HepG2 (cell line): ENCODE measurements around the gene LDLRAP1.

ENCODE experiments used
- CBX2 ChIP-seq, 2 experiments: fragments of 200-600 bp in 1 of 2; sonication (generic); formaldehyde crosslinking in 1 of 2; IDR thresholded peaks; 2 replicates each; pipeline versions ENCODE4 v1.7.0 to v1.8.1; 2018 to 2022; ENCODE audit warnings: low read depth in 2 of 2, low read length in 1 of 2, mild to moderate bottlenecking in 1 of 2, missing genetic modification reagents in 1 of 2
- PHB2 ChIP-seq: fragments of 450-650 bp; IDR thresholded peaks from 2 replicates; pipeline ENCODE4 v1.6.1; 2018; ENCODE audit not compliant: partially characterized antibody
- SRF ChIP-seq: IDR thresholded peaks from 2 replicates; pipeline ENCODE4 v1.6.1; 2011; ENCODE audit warnings: mild to moderate bottlenecking, low read depth, low read length, moderate library complexity
- SUZ12 ChIP-seq: fragments of 150-350 bp; IDR thresholded peaks from 2 replicates; pipeline ENCODE4 v1.6.1; 2014; ENCODE audit warnings: low read depth, low read length
- TMF1 ChIP-seq: sonication (generic); formaldehyde crosslinking; IDR thresholded peaks from 2 replicates; pipeline ENCODE4 v1.8.1; 2022; ENCODE audit warnings: low read depth, missing genetic modification reagents
- ZBTB1 ChIP-seq: sonication (generic); formaldehyde crosslinking; IDR thresholded peaks from 2 replicates; pipeline ENCODE4 v1.4.0; 2020; ENCODE audit warnings: missing genetic modification reagents, borderline replicate concordance
- ZNF644 ChIP-seq: IDR thresholded peaks from 2 replicates; pipeline ENCODE4 v1.6.1; 2016; ENCODE audit warnings: low read depth
- ZNF816 ChIP-seq: sonication (generic); formaldehyde crosslinking; IDR thresholded peaks from 2 replicates; pipeline ENCODE4 v1.8.0; 2022; ENCODE audit warnings: missing genetic modification reagents, mild to moderate bottlenecking, borderline replicate concordance
- TF ChIP-seq, protein P1 (sequence below): sonication (generic); formaldehyde crosslinking; IDR thresholded peaks from 2 replicates; pipeline ENCODE4 v1.5.0; 2020; ENCODE audit warnings: mild to moderate bottlenecking, missing genetic modification reagents, borderline replicate concordance
- TF ChIP-seq, protein P2 (sequence below): sonication (generic); formaldehyde crosslinking; IDR thresholded peaks from 2 replicates; pipeline ENCODE4 v1.4.0; 2020; ENCODE audit warnings: missing genetic modification reagents; ENCODE audit errors: not compliant biosample characterization
- TF ChIP-seq, protein P3 (sequence below): sonication (generic); formaldehyde crosslinking; conservative IDR thresholded peaks from 2 replicates; pipeline ENCODE4 v1.4.0; 2020; ENCODE audit warnings: missing genetic modification reagents
- TF ChIP-seq, protein P4 (sequence below), 2 experiments: sonication (generic) in 1 of 2; formaldehyde crosslinking in 1 of 2; IDR thresholded peaks; 2 replicates each; pipeline versions ENCODE4 v1.4.0 to v1.6.1; 2018 to 2020; ENCODE audit warnings: missing genetic modification reagents in 2 of 2, borderline replicate concordance in 1 of 2, low read depth in 1 of 2, mild to moderate bottlenecking in 1 of 2, missing biosample characterization in 1 of 2

DNA sequence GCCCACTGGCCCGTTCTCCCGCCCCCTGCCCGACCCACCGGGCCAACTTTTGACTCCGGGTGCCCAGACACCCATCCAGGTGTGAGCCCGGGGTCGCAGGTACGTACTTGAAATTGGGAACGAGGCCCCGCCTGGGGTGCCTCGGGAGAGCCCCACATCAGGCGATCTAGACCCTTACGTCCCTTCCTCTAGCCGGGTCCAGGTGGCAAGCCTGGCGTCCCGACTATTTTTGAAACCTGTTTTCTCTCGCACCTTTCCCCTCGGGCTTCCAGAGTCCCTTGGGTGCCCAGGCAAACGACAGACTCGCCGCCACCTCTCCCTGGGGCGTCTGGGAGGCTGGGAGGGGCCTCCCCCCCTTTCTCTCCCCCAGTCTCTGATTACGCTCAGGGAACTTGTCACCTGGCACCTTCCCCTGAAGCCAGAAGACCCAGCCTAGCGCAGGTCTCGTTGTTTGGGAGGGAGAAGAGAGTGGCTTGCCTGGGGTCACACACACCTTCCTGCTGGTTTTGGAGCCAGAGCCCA, 898 bp downstream of the LDLRAP1 start:
- no peak for TF ChIP-seq ZNF816 (CRISPR knock-in tag)
- no peak for TF ChIP-seq ZNF644 (CRISPR knock-in tag)
- TF ChIP-seq, protein P1, sequence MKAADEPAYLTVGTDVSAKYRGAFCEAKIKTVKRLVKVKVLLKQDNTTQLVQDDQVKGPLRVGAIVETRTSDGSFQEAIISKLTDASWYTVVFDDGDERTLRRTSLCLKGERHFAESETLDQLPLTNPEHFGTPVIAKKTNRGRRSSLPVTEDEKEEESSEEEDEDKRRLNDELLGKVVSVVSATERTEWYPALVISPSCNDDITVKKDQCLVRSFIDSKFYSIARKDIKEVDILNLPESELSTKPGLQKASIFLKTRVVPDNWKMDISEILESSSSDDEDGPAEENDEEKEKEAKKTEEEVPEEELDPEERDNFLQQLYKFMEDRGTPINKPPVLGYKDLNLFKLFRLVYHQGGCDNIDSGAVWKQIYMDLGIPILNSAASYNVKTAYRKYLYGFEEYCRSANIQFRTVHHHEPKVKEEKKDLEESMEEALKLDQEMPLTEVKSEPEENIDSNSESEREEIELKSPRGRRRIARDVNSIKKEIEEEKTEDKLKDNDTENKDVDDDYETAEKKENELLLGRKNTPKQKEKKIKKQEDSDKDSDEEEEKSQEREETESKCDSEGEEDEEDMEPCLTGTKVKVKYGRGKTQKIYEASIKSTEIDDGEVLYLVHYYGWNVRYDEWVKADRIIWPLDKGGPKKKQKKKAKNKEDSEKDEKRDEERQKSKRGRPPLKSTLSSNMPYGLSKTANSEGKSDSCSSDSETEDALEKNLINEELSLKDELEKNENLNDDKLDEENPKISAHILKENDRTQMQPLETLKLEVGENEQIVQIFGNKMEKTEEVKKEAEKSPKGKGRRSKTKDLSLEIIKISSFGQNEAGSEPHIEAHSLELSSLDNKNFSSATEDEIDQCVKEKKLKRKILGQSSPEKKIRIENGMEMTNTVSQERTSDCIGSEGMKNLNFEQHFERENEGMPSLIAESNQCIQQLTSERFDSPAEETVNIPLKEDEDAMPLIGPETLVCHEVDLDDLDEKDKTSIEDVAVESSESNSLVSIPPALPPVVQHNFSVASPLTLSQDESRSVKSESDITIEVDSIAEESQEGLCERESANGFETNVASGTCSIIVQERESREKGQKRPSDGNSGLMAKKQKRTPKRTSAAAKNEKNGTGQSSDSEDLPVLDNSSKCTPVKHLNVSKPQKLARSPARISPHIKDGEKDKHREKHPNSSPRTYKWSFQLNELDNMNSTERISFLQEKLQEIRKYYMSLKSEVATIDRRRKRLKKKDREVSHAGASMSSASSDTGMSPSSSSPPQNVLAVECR (CRISPR knock-in tag), result no peak
- TF ChIP-seq, protein P2, sequence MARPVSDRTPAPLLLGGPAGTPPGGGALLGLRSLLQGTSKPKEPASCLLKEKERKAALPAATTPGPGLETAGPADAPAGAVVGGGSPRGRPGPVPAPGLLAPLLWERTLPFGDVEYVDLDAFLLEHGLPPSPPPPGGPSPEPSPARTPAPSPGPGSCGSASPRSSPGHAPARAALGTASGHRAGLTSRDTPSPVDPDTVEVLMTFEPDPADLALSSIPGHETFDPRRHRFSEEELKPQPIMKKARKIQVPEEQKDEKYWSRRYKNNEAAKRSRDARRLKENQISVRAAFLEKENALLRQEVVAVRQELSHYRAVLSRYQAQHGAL (CRISPR knock-in tag), result no peak
- no peak for TF ChIP-seq TMF1
- TF ChIP-seq, protein P3, sequence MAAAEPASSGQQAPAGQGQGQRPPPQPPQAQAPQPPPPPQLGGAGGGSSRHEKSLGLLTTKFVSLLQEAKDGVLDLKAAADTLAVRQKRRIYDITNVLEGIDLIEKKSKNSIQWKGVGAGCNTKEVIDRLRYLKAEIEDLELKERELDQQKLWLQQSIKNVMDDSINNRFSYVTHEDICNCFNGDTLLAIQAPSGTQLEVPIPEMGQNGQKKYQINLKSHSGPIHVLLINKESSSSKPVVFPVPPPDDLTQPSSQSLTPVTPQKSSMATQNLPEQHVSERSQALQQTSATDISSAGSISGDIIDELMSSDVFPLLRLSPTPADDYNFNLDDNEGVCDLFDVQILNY (CRISPR knock-in tag), result no peak
- TF ChIP-seq SRF, result no peak
- TF ChIP-seq, protein P4, sequence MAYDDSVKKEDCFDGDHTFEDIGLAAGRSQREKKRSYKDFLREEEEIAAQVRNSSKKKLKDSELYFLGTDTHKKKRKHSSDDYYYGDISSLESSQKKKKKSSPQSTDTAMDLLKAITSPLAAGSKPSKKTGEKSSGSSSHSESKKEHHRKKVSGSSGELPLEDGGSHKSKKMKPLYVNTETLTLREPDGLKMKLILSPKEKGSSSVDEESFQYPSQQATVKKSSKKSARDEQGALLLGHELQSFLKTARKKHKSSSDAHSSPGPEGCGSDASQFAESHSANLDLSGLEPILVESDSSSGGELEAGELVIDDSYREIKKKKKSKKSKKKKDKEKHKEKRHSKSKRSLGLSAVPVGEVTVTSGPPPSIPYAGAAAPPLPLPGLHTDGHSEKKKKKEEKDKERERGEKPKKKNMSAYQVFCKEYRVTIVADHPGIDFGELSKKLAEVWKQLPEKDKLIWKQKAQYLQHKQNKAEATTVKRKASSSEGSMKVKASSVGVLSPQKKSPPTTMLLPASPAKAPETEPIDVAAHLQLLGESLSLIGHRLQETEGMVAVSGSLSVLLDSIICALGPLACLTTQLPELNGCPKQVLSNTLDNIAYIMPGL (CRISPR knock-in tag; IDR thresholded peaks at IDR 0.05; ENCODE audit: borderline replicate concordance in 1 of 2, low read depth in 1 of 2), result no peak; a peak in 1 of 4 replicates
- TF ChIP-seq ZBTB1 (CRISPR knock-in tag), result no peak
- no peak for TF ChIP-seq PHB2
- no peak for TF ChIP-seq SUZ12
- TF ChIP-seq CBX2 (IDR thresholded peaks at IDR 0.05; ENCODE audit: low read depth, low read length), result no peak
- no peak for TF ChIP-seq CBX2 (CRISPR knock-in tag; IDR thresholded peaks at IDR 0.05; ENCODE audit: low read depth)
